ENCODE results near the gene TSKU.
"Not testable (repeated sequence)": the region's sequence is repeated elsewhere in the genome, so short reads cannot be mapped to it uniquely, and the experiment has no call there.

Gene TSKU

GRCh38 chr11:76788661-76789442 lies 5.7 kb downstream of the TSKU start:
- no peak overlapping the region for H3K27ac ChIP-seq (replicated peaks)
- peaks cover 19% of the 10 kb centered on the region for H3K27me3 ChIP-seq (ENCODE audit: insufficient read depth, poor library complexity, severe bottlenecking)
- no peak for DNase-seq (ENCODE audit: low read depth in 1 of 2, low spot score in 1 of 2)
- TF ChIP-seq POLR2AphosphoS5 (IDR thresholded peaks at IDR 0.05; ENCODE audit: low read depth) (no peak), REST (IDR thresholded peaks at IDR 0.05; ENCODE audit: insufficient replicate concordance, low read depth) (no peak), GABPA (IDR thresholded peaks at IDR 0.05; ENCODE audit: low read depth) (no peak), SPI1 (IDR thresholded peaks at IDR 0.05; ENCODE audit: borderline replicate concordance, low read depth) (no peak), CTCF (IDR thresholded peaks at IDR 0.05; ENCODE audit: insufficient read depth, low read length) (no peak)
- no peak overlapping the region for H3K4me3 ChIP-seq (replicated peaks; ENCODE audit: insufficient read depth, low read length)

- Histone ChIP-seq H3K4me3 (replicated peaks; ENCODE audit: insufficient read depth, low read length) (no peak overlapping the region), H3K27me3 (ENCODE audit: insufficient read depth, poor library complexity, severe bottlenecking) (peaks cover 14% of the 10 kb centered on the region), H3K27ac (replicated peaks) (no peak overlapping the region)
- TF ChIP-seq CTCF (IDR thresholded peaks at IDR 0.05; ENCODE audit: insufficient read depth, low read length) (no peak), GABPA (IDR thresholded peaks at IDR 0.05; ENCODE audit: low read depth) (no peak), POLR2AphosphoS5 (IDR thresholded peaks at IDR 0.05; ENCODE audit: low read depth) (no peak), SPI1 (IDR thresholded peaks at IDR 0.05; ENCODE audit: borderline replicate concordance, low read depth) (no peak), REST (IDR thresholded peaks at IDR 0.05; ENCODE audit: insufficient replicate concordance, low read depth) (no peak)
- DNase-seq (ENCODE audit: low read depth in 1 of 2, low spot score in 1 of 2), result no peak
These were observed 6.2 kb downstream of the TSKU start for GRCh38 chr11:76789443-76789719.

GRCh38 chr11:76790251-76790650 lies 7.1 kb downstream of the TSKU start:
- no peak for TF ChIP-seq GABPA (IDR thresholded peaks at IDR 0.05; ENCODE audit: low read depth)
- TF ChIP-seq REST (IDR thresholded peaks at IDR 0.05; ENCODE audit: insufficient replicate concordance, low read depth), result no peak
- no peak for TF ChIP-seq CTCF (IDR thresholded peaks at IDR 0.05; ENCODE audit: insufficient read depth, low read length)
- no peak for TF ChIP-seq POLR2AphosphoS5 (IDR thresholded peaks at IDR 0.05; ENCODE audit: low read depth)
- no peak for TF ChIP-seq SPI1 (IDR thresholded peaks at IDR 0.05; ENCODE audit: borderline replicate concordance, low read depth)
- DNase-seq (ENCODE audit: low read depth in 1 of 2, low spot score in 1 of 2), result no peak

GRCh38 chr11:76791002-76791770 lies 8.0 kb downstream of the TSKU start:
- not testable (repeated sequence) for DNase-seq (ENCODE audit: low read depth in 1 of 2, low spot score in 1 of 2); H3K27ac ChIP-seq (replicated peaks); H3K27me3 ChIP-seq (ENCODE audit: insufficient read depth, poor library complexity, severe bottlenecking); H3K4me3 ChIP-seq (replicated peaks; ENCODE audit: insufficient read depth, low read length)

More at GRCh38 chr11:76790251-76790650, 7.1 kb downstream of the TSKU start:
- Histone ChIP-seq H3K27ac (replicated peaks) (no peak overlapping the region), H3K4me3 (replicated peaks; ENCODE audit: insufficient read depth, low read length) (no peak overlapping the region), H3K27me3 (ENCODE audit: insufficient read depth, poor library complexity, severe bottlenecking) (peaks cover 5% of the 10 kb centered on the region)
